Endothelial cell of umbilical vein (primary cell): ENCODE measurements around the gene EXD2. TPM values are rescaled to one million over a fixed set of nuclear protein-coding genes. Genes with fewer than 3 reads are reported as not detected.

Experiments used
- BruUV-seq: library from RNA; stranded (reverse); fragments of 400-500 nt; replicated peaks from 2 replicates; lab custom pipeline; 2021; lab: Mats Ljungman, UMichigan
- CTCF ChIA-PET: fragments of 300-600, 350-600 bp; sonication (Branson Sonifier 250); formaldehyde crosslinking; loops from one replicate; lab custom pipeline; 2021; ENCODE audit warnings: antibody characterized with exemption, inconsistent platforms; lab: Charles Lee
- POLR2A ChIA-PET: fragments of 300-600, 350-600 bp; sonication (Branson Sonifier 250); formaldehyde crosslinking; loops from one replicate; lab custom pipeline; 2021; ENCODE audit warnings: antibody characterized with exemption, inconsistent platforms; lab: Charles Lee
- DNase-seq: peaks from one replicate; pipeline ENCODE4 v3.0.0-alpha.2; 2011; ENCODE audit warnings: low read depth, low spot score
- FAIRE-seq: peaks from 2 replicates; lab custom pipeline; 2011; peaks lifted over from hg19 to GRCh38; lab: Jason Lieb, UNC
- H2AFZ ChIP-seq: 2 replicates; pipeline ENCODE4 v1.6.0; 2012; ENCODE audit warnings: low read depth, low read length, control low read depth, inconsistent platforms
- H3K27ac ChIP-seq: 2 replicates; pipeline ENCODE4 v1.5.1; 2011; ENCODE audit warnings: low read depth, mild to moderate bottlenecking, control low read depth, low read length, moderate library complexity; ENCODE audit not compliant: insufficient read depth
- H3K27me3 ChIP-seq, 2 experiments: 2 replicates each; pipeline versions ENCODE4 v1.6.0 to v1.6.1; 2011; ENCODE audit warnings: low read length in 2 of 2, mixed read lengths in 1 of 2; ENCODE audit not compliant: control insufficient read depth in 2 of 2, insufficient read depth in 2 of 2
- H3K36me3 ChIP-seq, 2 experiments: 2 replicates in 1 of 2; 3 replicates in 1 of 2; pipeline ENCODE4 v1.5.1; 2011; ENCODE audit warnings: low read length in 2 of 2, mild to moderate bottlenecking in 1 of 2, moderate library complexity in 1 of 2; ENCODE audit not compliant: control insufficient read depth in 2 of 2, insufficient read depth in 2 of 2; ENCODE audit errors: extremely low read depth in 1 of 2
- H3K4me1 ChIP-seq: 3 replicates; pipeline ENCODE4 v1.5.1; 2011; ENCODE audit warnings: mild to moderate bottlenecking, low read length; ENCODE audit not compliant: control insufficient read depth, insufficient read depth; ENCODE audit errors: extremely low read depth
- H3K4me2 ChIP-seq: 2 replicates; pipeline ENCODE4 v1.6.1; 2011; ENCODE audit warnings: low read length, control low read depth, mixed read lengths; ENCODE audit not compliant: insufficient read depth
- H3K4me3 ChIP-seq, 3 experiments: fragments of 200-600 bp in 1 of 3; sonication (generic), shearing (Covaris generic) in 1 of 3; replicated peaks in 1 of 3; 2 replicates each; pipeline ENCODE4 v1.5.1; 2011 to 2016; ENCODE audit warnings: control low read depth in 3 of 3, low read length in 3 of 3, mild to moderate bottlenecking in 2 of 3, inconsistent platforms in 1 of 3, low read depth in 1 of 3, moderate library complexity in 1 of 3; ENCODE audit not compliant: insufficient read depth in 1 of 3
- H3K79me2 ChIP-seq: 2 replicates; pipeline ENCODE4 v1.6.0; 2012; ENCODE audit warnings: low read length, inconsistent platforms; ENCODE audit not compliant: control insufficient read depth, insufficient read depth
- H3K9ac ChIP-seq: replicated peaks from 2 replicates; pipeline ENCODE3; 2011; ENCODE audit warnings: low read length, control low read depth; ENCODE audit not compliant: insufficient read depth; ENCODE audit errors: extremely low read depth
- H3K9me1 ChIP-seq: replicated peaks from 3 replicates; pipeline ENCODE4 v1.6.0; 2011; ENCODE audit warnings: mild to moderate bottlenecking, low read length; ENCODE audit not compliant: control insufficient read depth, insufficient read depth; ENCODE audit errors: extremely low read depth
- H3K9me3 ChIP-seq: replicated peaks from 2 replicates; pipeline ENCODE4 v1.5.1; 2012; ENCODE audit warnings: low read length, inconsistent platforms; ENCODE audit not compliant: control insufficient read depth, insufficient read depth
- H4K20me1 ChIP-seq: replicated peaks from 2 replicates; pipeline ENCODE3; 2011; ENCODE audit warnings: mild to moderate bottlenecking, low read length; ENCODE audit not compliant: control insufficient read depth, insufficient read depth; ENCODE audit errors: extremely low read depth
- CTCF ChIP-seq, 2 donors: IDR thresholded peaks; 1 replicate in 1 of 2; 2 replicates in 1 of 2; pipeline ENCODE4 v1.5.1; 2011; ENCODE audit warnings: low read length in 2 of 2, mild to moderate bottlenecking in 2 of 2, moderate library complexity in 2 of 2, control low read depth in 1 of 2, inconsistent platforms in 1 of 2, low read depth in 1 of 2; ENCODE audit not compliant: insufficient read depth in 1 of 2; ENCODE audit errors: extremely low read depth in 1 of 2
- EZH2 ChIP-seq: IDR thresholded peaks from 2 replicates; pipeline ENCODE4 v1.6.1; 2012; ENCODE audit warnings: borderline replicate concordance, low read depth, mild to moderate bottlenecking, moderate library complexity, low read length, inconsistent platforms; ENCODE audit not compliant: severe bottlenecking
- FOS ChIP-seq: IDR thresholded peaks from 2 replicates; pipeline ENCODE4 v1.6.1; 2011; ENCODE audit warnings: mild to moderate bottlenecking, low read length, moderate library complexity, borderline replicate concordance; ENCODE audit not compliant: insufficient read depth
- GATA2 ChIP-seq: IDR thresholded peaks from 2 replicates; pipeline ENCODE4 v1.7.0; 2011; ENCODE audit warnings: low read depth, mild to moderate bottlenecking, moderate library complexity, mixed read lengths, low read length; ENCODE audit not compliant: insufficient read length, insufficient read depth
- JUN ChIP-seq: IDR thresholded peaks from 2 replicates; pipeline ENCODE4 v1.6.1; 2011; ENCODE audit warnings: borderline replicate concordance, low read depth; ENCODE audit not compliant: insufficient read length, insufficient read depth
- MAX ChIP-seq: IDR thresholded peaks from 2 replicates; pipeline ENCODE4 v1.6.1; 2011; ENCODE audit not compliant: insufficient read depth, insufficient read length
- MYC ChIP-seq: IDR thresholded peaks from one replicate; pipeline ENCODE4 v1.6.1; 2011; ENCODE audit warnings: mild to moderate bottlenecking, low read depth, low read length
- POLR2A ChIP-seq: IDR thresholded peaks from 2 replicates; pipeline ENCODE4 v1.6.1; 2012; ENCODE audit warnings: low read depth, mild to moderate bottlenecking, control low read depth, low read length
- POLR2AphosphoS5 ChIP-seq: IDR thresholded peaks from 2 replicates; pipeline ENCODE4 v1.6.1; 2012; ENCODE audit warnings: low read depth, mild to moderate bottlenecking, control low read depth, low read length, moderate library complexity; ENCODE audit not compliant: insufficient read depth
- dilution Hi-C: fragments of 300-500 bp; cut with MboI; formaldehyde crosslinking; loops from one replicate; pipeline ENCODE4 v1.15.0; 2019; ENCODE audit warnings: low sequenced_read_pairs; ENCODE audit not compliant: extremely low pct_ligation_motif_present
- intact Hi-C: fragments of 100-400 bp; cut with micrococcal nuclease; formaldehyde crosslinking; loops from one replicate; pipeline ENCODE4 v1.10.0; 2022
- polyA plus RNA-seq, 4 experiments: library from polyadenylated mRNA; depleted of rRNA in 3 of 4; stranded (reverse) in 3 of 4; unstranded in 1 of 4; fragments of >200 nt; gene quantifications; 2 replicates each; pipeline versions ENCODE4 v1.2.1 to v1.2.3, GENCODE V29; 2011 to 2012; ENCODE audit warnings: missing spikeins in 1 of 4
- total RNA-seq: library from RNA; stranded (reverse); gene quantifications from 2 replicates; pipeline ENCODE4 v1.2.3, GENCODE V29; 2021

The EXD2 gene
- total and polyA plus RNA-seq, 2 donors (not counting 3 experiments of a cell fraction or from before 2014, with no cell fraction given): 11.6 to 22.6 TPM

- Histone ChIP-seq H3K79me2 (no peaks in the 10 kb centered on the region), H3K4me1 (no peaks in the 10 kb centered on the region), H3K9ac (no peak overlapping the region), H3K27ac (no peak overlapping the region), H3K36me3 (no peaks in the 10 kb centered on the region), H3K4me3 (no peak overlapping the region), H4K20me1 (no peaks in the 10 kb centered on the region), H2AFZ (no peak overlapping the region), H3K27me3 (peaks cover 3 to 6% of the 10 kb centered on the region in 2 experiments), H3K9me3 (no peaks in the 10 kb centered on the region), H3K9me1 (no peaks in the 10 kb centered on the region), H3K4me2 (no peak overlapping the region)
- dilution Hi-C loops (no loop called here), intact Hi-C loops (no loop called here)
- POLR2A ChIA-PET: no interaction called here
- BruUV-seq: no TSS peak
- no peak for TF ChIP-seq MAX
- CTCF ChIA-PET: interaction anchor here (1.6 kb wide), 1 partner anchor 16 kb away, joined by 5 read pairs; no protein-coding TSS in a partner anchor
- DNase-seq (no peak), FAIRE-seq (no peak)
Measured at GRCh38 chr14:69281450-69282169, 90.3 kb downstream of the EXD2 start.

DNA sequence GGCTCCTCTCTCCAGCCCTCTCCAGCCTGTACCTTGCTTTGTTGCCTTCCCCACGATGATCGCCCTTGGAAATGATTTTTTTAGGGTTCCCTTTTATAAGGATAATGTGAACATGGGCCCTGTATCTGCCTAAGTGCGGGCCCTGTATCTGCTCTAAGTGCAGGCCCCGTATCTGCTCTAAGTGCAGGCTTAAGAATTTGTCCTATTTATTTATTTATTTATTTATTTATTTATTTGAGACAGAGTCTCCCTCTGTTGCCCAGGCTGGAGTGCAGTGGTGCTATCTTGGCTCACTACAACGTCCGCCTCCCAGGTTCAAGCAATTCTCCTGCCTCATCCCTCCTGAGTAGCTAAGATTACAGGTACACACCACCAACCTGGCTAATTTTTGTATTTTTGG, 91.2 kb downstream of the EXD2 start:
- CTCF ChIA-PET: interaction anchor here (1.6 kb wide), 1 partner anchor 15 kb away, joined by 5 read pairs; no protein-coding TSS in a partner anchor

More for the DNA sequence above, 91.2 kb downstream of the EXD2 start:
- Histone ChIP-seq H3K9me3 (no peaks in the 10 kb centered on the region), H3K27me3 (peaks cover 3 to 6% of the 10 kb centered on the region in 2 experiments), H2AFZ (no peak overlapping the region), H3K4me3 (no peak overlapping the region), H3K9me1 (no peaks in the 10 kb centered on the region), H4K20me1 (no peaks in the 10 kb centered on the region), H3K36me3 (no peaks in the 10 kb centered on the region), H3K79me2 (no peaks in the 10 kb centered on the region), H3K9ac (no peak overlapping the region), H3K4me1 (no peaks in the 10 kb centered on the region), H3K4me2 (no peak overlapping the region), H3K27ac (no peak overlapping the region)
- no TSS peak for BruUV-seq
- dilution Hi-C loops (no loop called here), intact Hi-C loops (no loop called here)
- POLR2A ChIA-PET: interaction anchor here (0.6 kb wide), 1 partner anchor 50 kb away, joined by 6 read pairs; no protein-coding TSS in a partner anchor
- FAIRE-seq (no peak), DNase-seq (no peak)
- TF ChIP-seq JUN (no peak), POLR2A (no peak), EZH2 (no peak), FOS (no peak), GATA2 (no peak), MAX (no peak), POLR2AphosphoS5 (no peak), MYC (no peak), CTCF (IDR thresholded peaks at IDR 0.05; ENCODE audit: extremely low read depth in 1 of 2, insufficient read depth in 1 of 2, low read depth in 1 of 2, low read length in 2 of 2) (no peak)
